Kidney (tissue), 14 donors: ENCODE measurements around the gene ANKRD44. TPM values are rescaled to one million over a fixed set of nuclear protein-coding genes. Genes with fewer than 3 reads are reported as not detected.

Source experiments
- DNase-seq, 5 donors: peaks; one replicate each; pipeline ENCODE4 v3.0.0-alpha.2; 2013 to 2020
- FAIRE-seq: peaks from 2 replicates; lab custom pipeline; 2012; peaks lifted over from hg19 to GRCh38; lab: Jason Lieb, UNC
- H3K27ac ChIP-seq, 2 donors: one replicate each; pipeline ENCODE4 v1.7.0; 2013; ENCODE audit warnings: low read depth in 2 of 2, low read length in 2 of 2, inconsistent platforms in 1 of 2
- H3K27me3 ChIP-seq: one replicate; pipeline ENCODE4 v1.7.1; 2013; ENCODE audit warnings: low read length, inconsistent platforms; ENCODE audit not compliant: control insufficient read depth, insufficient read depth
- H3K36me3 ChIP-seq, 3 donors: one replicate each; pipeline versions ENCODE4 v1.7.0 to v1.7.1; 2013; ENCODE audit warnings: low read length in 3 of 3, control low read depth in 1 of 3, inconsistent platforms in 1 of 3; ENCODE audit not compliant: insufficient read depth in 3 of 3, control insufficient read depth in 2 of 3
- H3K4me1 ChIP-seq, 3 donors: one replicate each; pipeline versions ENCODE4 v1.7.0 to v1.7.1; 2013; ENCODE audit warnings: low read length in 3 of 3, inconsistent platforms in 1 of 3, low read depth in 1 of 3; ENCODE audit not compliant: control insufficient read depth in 2 of 3, insufficient read depth in 2 of 3
- H3K4me3 ChIP-seq, 3 donors: one replicate each; pipeline versions ENCODE4 v1.7.0 to v1.8.1; 2013; ENCODE audit warnings: low read length in 3 of 3, control low read depth in 1 of 3, inconsistent platforms in 1 of 3
- H3K9ac ChIP-seq, 3 donors: one replicate each; pipeline versions ENCODE4 v1.7.0 to v1.7.1; 2013; ENCODE audit warnings: low read length in 3 of 3, control low read depth in 1 of 3, inconsistent platforms in 1 of 3
- H3K9me3 ChIP-seq, 3 donors: one replicate each; pipeline versions ENCODE4 v1.7.0 to v1.7.1; 2013; ENCODE audit warnings: low read length in 3 of 3, control low read depth in 1 of 3, inconsistent platforms in 1 of 3; ENCODE audit not compliant: control insufficient read depth in 2 of 3, insufficient read depth in 1 of 3
- CTCF ChIP-seq: IDR thresholded peaks from 3 replicates; pipeline ENCODE4 v1.5.1; 2012; ENCODE audit warnings: mild to moderate bottlenecking, moderate library complexity, borderline replicate concordance; ENCODE audit not compliant: insufficient read depth; ENCODE audit errors: extremely low read depth
- intact Hi-C: fragments of 100-400 bp; cut with DNase I; formaldehyde crosslinking; loops from one replicate; pipeline ENCODE4 v1.11.1; 2022
- polyA plus RNA-seq: library from polyadenylated mRNA; stranded (reverse); fragments of 350-450 nt; fragmentation: Illumina TruSeq; extraction: RNeasy Lipid Tissue Mini Kit (QIAGEN cat#74804); gene quantifications from one replicate; pipeline ENCODE4 v1.2.3, GENCODE V29; 2014; ENCODE audit warnings: low read depth, low replicate concordance; ENCODE audit not compliant: insufficient read depth
- total RNA-seq: library from RNA; stranded (reverse); fragmentation: NEBNext Ultra II Directional; extraction: Animal tissue kit (Norgen Biotek cat#: 25700); gene quantifications from one replicate; pipeline ENCODE4 v1.2.1, GENCODE V29; 2021
- donor health status: control.
- donor health status: control.
- donor health status: control.
- donor health status: control.
- donor health status: control.
- donor health status: DM: yes; HTN: yes; CAD: no.
- donor health status: Normal renal cell carcinoma (clear cell type).

ANKRD44 gene
- total and polyA plus RNA-seq, 2 donors from 2014 or later = 2.2 to 39.2 TPM

GRCh38 chr2:196994764-196995163 lies 315.8 kb downstream of the ANKRD44 start:
- Histone ChIP-seq H3K36me3 (peaks cover 0 to 2% (median 2%) of the 10 kb centered on the region in 3 donors), H3K4me3 (no peak overlapping the region)
- no peak for TF ChIP-seq CTCF

DNA sequence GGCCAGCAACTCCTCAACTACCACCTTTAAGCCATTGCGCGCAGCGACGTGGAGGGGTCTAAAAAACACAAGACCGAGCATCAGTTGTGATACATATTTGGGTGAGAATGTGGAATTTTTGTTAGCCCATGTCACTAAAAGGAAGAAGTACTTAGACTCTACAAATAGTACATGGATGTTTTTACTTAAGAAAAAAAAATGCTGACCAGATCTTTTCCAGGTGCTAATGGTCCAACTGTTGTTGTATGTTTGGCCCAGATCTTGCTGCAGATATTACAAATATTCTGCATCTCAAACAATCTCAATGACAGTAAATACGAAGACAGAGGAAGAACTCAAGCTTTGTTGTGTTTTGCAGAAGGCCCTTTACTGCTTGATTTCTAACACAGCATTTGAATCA lies 317.0 kb downstream of the ANKRD44 start:
- no peak for TF ChIP-seq CTCF
- intact Hi-C loops = no loop called here
- Histone ChIP-seq H3K27me3 (no peaks in the 10 kb centered on the region), H3K27ac (no peak overlapping the region), H3K36me3 (peaks cover 0 to 2% (median 2%) of the 10 kb centered on the region in 3 donors), H3K9me3 (no peaks in the 10 kb centered on the region), H3K9ac (no peak overlapping the region), H3K4me1 (no peaks in the 10 kb centered on the region), H3K4me3 (no peak overlapping the region)
- DNase-seq (no peak), FAIRE-seq (no peak)

More at GRCh38 chr2:196994764-196995163, 315.8 kb downstream of the ANKRD44 start:
- Histone ChIP-seq H3K4me1 (no peaks in the 10 kb centered on the region), H3K27ac (no peak overlapping the region), H3K9ac (no peak overlapping the region), H3K9me3 (no peaks in the 10 kb centered on the region), H3K27me3 (no peaks in the 10 kb centered on the region)
- intact Hi-C loops = no loop called here
- DNase-seq (no peak), FAIRE-seq (no peak)

GRCh38 chr2:196992466-196992865 lies 318.1 kb downstream of the ANKRD44 start:
- TF ChIP-seq CTCF = no peak
- no peak for FAIRE-seq
- H3K36me3 ChIP-seq = peaks cover 0 to 2% (median 0%) of the 10 kb centered on the region in 3 donors

More at GRCh38 chr2:196992466-196992865, 318.1 kb downstream of the ANKRD44 start:
- DNase-seq = no peak
- Histone ChIP-seq H3K4me1 (peaks cover 0 to 2% (median 0%) of the 10 kb centered on the region in 3 donors), H3K9ac (no peak overlapping the region), H3K9me3 (no peaks in the 10 kb centered on the region), H3K4me3 (no peak overlapping the region), H3K27ac (no peak overlapping the region), H3K27me3 (no peaks in the 10 kb centered on the region)
- intact Hi-C loops = no loop called here
